ENCODE measurements around the gene NKAIN2.

Gene NKAIN2

DNA sequence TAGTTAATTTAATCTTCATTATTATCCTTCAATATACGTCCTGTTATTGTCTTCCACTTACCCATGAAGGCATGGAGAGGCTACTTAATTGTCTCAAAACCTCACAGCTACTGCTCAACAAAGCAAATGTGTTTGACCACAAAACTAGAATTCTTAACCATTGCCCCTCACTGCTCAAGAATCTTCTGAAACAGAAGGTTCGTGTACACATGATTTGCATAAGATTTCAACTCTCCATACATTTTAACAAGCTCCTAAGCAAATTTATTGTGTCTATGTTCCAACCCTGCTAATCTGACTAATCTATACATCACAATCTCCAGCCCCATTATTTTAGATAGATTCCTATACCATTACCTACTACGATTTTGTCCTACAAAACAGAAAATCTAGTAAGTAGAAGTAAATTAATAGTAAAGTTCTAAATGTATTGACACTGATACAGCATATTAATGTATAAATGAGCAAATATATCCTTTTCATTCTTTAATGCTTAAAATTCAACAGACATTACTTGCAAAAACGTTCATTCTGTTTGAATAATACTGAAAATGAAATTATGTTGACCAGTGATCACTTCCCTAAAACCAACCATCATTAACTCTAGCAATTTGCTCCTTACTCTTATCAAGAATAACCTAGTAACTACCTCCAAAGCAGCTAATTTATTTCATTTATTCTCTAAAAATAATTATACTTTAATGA is 1068.8 kb downstream of the NKAIN2 start:
- H3K27me3 ChIP-seq, result no peaks in the 10 kb centered on the region
- no peak for DNase-seq
- TF ChIP-seq, protein P1, sequence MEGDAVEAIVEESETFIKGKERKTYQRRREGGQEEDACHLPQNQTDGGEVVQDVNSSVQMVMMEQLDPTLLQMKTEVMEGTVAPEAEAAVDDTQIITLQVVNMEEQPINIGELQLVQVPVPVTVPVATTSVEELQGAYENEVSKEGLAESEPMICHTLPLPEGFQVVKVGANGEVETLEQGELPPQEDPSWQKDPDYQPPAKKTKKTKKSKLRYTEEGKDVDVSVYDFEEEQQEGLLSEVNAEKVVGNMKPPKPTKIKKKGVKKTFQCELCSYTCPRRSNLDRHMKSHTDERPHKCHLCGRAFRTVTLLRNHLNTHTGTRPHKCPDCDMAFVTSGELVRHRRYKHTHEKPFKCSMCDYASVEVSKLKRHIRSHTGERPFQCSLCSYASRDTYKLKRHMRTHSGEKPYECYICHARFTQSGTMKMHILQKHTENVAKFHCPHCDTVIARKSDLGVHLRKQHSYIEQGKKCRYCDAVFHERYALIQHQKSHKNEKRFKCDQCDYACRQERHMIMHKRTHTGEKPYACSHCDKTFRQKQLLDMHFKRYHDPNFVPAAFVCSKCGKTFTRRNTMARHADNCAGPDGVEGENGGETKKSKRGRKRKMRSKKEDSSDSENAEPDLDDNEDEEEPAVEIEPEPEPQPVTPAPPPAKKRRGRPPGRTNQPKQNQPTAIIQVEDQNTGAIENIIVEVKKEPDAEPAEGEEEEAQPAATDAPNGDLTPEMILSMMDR (IDR thresholded peaks at IDR 0.05; ENCODE audit: low read depth, low read length), result no peak

DNA sequence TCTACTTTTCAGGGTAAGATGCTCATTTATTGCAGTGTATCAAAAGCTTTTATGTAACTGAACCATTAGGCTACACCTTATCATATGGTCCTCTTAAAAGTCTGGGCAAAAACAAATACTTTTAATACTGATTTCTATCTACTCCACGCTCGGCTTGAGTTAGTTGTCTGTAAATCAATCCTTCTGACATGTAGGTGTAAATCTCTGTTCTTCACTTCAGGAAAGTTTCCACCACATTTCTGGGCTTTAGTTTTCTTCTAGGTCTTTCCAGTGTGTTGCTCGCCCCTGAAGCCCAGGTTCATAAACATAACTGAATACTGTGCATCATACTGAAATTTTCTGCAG is 1069.4 kb downstream of the NKAIN2 start:
- no peak for DNase-seq
- TF ChIP-seq, protein P1 (IDR thresholded peaks at IDR 0.05; ENCODE audit: low read depth, low read length), result no peak
- H3K9me3 ChIP-seq, result no peaks in the 10 kb centered on the region

More for the DNA sequence above, 1068.8 kb downstream of the NKAIN2 start:
- H3K9me3 ChIP-seq, result no peaks in the 10 kb centered on the region
- H3K36me3 ChIP-seq, result no peaks in the 10 kb centered on the region
- H3K4me3 ChIP-seq (ENCODE audit: low read depth, low read length), result no peak overlapping the region
- H3K4me1 ChIP-seq, result no peaks in the 10 kb centered on the region

More for the DNA sequence above, 1069.4 kb downstream of the NKAIN2 start:
- H3K4me1 ChIP-seq, result no peaks in the 10 kb centered on the region
- H3K27me3 ChIP-seq, result no peaks in the 10 kb centered on the region
- no peaks in the 10 kb centered on the region for H3K36me3 ChIP-seq
- H3K4me3 ChIP-seq (ENCODE audit: low read depth, low read length), result no peak overlapping the region
